HL-60 (cell line): ENCODE results near the gene MYO5C.

ENCODE experiments used
- DNase-seq, 2 experiments: peaks; one replicate each; pipeline ENCODE4 v3.0.0-alpha.2; 2010 to 2020; ENCODE audit warnings: low read depth in 1 of 2, low spot score in 1 of 2
- H3K27ac ChIP-seq: fragments of 250-450 bp; sonication (Bioruptor Pico); replicated peaks from 2 replicates; pipeline ENCODE4 v1.5.1; 2020; ENCODE audit warnings: mild to moderate bottlenecking, moderate library complexity
- H3K27me3 ChIP-seq: fragments of 250-450 bp; sonication (Bioruptor Pico); 2 replicates; pipeline ENCODE4 v1.5.1; 2021; ENCODE audit warnings: mild to moderate bottlenecking, moderate library complexity; ENCODE audit not compliant: insufficient read depth, poor library complexity, severe bottlenecking
- H3K4me3 ChIP-seq: replicated peaks from 2 replicates; pipeline ENCODE4 v1.5.1; 2011; ENCODE audit warnings: mild to moderate bottlenecking, control low read depth, low read length; ENCODE audit not compliant: insufficient read depth
- GABPA ChIP-seq: IDR thresholded peaks from 2 replicates; pipeline ENCODE4 v1.6.1; 2012; ENCODE audit warnings: low read depth
- POLR2AphosphoS5 ChIP-seq: IDR thresholded peaks from 2 replicates; pipeline ENCODE4 v1.6.1; 2012; ENCODE audit warnings: low read depth
- SPI1 ChIP-seq: IDR thresholded peaks from 2 replicates; pipeline ENCODE4 v1.6.1; 2012; ENCODE audit warnings: low read depth, mild to moderate bottlenecking, borderline replicate concordance
- TF ChIP-seq, protein P1 (sequence below): IDR thresholded peaks from one replicate; pipeline ENCODE4 v1.5.1; 2011; ENCODE audit warnings: low read length, control low read depth, inconsistent platforms; ENCODE audit not compliant: insufficient read depth
- TF ChIP-seq, protein P2 (sequence below): IDR thresholded peaks from 2 replicates; pipeline ENCODE4 v1.6.1; 2012; ENCODE audit warnings: low read depth; ENCODE audit not compliant: insufficient replicate concordance

MYO5C gene

DNA sequence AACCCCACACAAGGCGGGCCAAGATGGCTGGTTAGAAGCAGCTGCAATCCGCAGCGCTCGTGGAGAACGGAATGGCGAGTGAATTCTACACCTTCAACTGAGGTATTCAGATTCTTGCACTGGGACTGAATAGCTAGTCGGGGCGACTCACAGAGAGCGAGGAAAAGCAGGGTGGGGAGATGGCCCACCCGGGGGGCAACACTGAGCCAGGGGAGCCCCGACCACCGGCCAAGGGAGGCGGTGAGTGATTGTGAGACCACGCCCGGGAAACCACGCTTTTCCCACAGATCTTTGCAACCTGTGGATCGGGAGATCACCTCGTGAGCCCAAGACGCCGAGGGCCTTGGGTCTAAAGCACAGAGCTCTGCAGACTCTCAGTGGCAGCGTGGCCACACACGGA lies 132.7 kb downstream of the MYO5C start:
- TF ChIP-seq, protein P1, sequence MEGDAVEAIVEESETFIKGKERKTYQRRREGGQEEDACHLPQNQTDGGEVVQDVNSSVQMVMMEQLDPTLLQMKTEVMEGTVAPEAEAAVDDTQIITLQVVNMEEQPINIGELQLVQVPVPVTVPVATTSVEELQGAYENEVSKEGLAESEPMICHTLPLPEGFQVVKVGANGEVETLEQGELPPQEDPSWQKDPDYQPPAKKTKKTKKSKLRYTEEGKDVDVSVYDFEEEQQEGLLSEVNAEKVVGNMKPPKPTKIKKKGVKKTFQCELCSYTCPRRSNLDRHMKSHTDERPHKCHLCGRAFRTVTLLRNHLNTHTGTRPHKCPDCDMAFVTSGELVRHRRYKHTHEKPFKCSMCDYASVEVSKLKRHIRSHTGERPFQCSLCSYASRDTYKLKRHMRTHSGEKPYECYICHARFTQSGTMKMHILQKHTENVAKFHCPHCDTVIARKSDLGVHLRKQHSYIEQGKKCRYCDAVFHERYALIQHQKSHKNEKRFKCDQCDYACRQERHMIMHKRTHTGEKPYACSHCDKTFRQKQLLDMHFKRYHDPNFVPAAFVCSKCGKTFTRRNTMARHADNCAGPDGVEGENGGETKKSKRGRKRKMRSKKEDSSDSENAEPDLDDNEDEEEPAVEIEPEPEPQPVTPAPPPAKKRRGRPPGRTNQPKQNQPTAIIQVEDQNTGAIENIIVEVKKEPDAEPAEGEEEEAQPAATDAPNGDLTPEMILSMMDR: no peak
- TF ChIP-seq, protein P2, sequence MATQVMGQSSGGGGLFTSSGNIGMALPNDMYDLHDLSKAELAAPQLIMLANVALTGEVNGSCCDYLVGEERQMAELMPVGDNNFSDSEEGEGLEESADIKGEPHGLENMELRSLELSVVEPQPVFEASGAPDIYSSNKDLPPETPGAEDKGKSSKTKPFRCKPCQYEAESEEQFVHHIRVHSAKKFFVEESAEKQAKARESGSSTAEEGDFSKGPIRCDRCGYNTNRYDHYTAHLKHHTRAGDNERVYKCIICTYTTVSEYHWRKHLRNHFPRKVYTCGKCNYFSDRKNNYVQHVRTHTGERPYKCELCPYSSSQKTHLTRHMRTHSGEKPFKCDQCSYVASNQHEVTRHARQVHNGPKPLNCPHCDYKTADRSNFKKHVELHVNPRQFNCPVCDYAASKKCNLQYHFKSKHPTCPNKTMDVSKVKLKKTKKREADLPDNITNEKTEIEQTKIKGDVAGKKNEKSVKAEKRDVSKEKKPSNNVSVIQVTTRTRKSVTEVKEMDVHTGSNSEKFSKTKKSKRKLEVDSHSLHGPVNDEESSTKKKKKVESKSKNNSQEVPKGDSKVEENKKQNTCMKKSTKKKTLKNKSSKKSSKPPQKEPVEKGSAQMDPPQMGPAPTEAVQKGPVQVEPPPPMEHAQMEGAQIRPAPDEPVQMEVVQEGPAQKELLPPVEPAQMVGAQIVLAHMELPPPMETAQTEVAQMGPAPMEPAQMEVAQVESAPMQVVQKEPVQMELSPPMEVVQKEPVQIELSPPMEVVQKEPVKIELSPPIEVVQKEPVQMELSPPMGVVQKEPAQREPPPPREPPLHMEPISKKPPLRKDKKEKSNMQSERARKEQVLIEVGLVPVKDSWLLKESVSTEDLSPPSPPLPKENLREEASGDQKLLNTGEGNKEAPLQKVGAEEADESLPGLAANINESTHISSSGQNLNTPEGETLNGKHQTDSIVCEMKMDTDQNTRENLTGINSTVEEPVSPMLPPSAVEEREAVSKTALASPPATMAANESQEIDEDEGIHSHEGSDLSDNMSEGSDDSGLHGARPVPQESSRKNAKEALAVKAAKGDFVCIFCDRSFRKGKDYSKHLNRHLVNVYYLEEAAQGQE: no peak
- TF ChIP-seq SPI1 (no peak), GABPA (no peak), POLR2AphosphoS5 (no peak)
- Histone ChIP-seq H3K27me3 (no peaks in the 10 kb centered on the region), H3K4me3 (no peak overlapping the region)

DNA sequence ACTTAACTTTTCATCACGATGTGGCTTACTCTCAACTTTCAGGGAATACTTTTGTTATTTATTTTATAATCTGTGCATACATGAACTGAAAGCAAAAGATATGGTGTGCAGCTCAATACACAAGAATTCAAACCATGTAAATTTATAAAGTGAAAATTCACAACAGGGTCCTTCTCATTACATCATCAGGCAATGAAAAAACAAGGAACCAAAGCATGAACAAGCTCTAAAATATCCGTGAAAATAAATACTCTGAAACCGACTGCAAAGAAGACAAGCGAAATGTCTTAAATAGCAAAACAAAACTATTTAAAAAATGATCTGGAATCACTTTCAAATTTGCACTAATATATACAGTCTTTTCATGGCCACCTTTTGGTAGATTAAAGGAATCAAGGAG lies 133.3 kb downstream of the MYO5C start:
- Histone ChIP-seq H3K27ac (no peak overlapping the region), H3K4me3 (no peak overlapping the region)
- TF ChIP-seq, protein P1: no peak
- TF ChIP-seq SPI1 (no peak), GABPA (no peak), POLR2AphosphoS5 (no peak)
- TF ChIP-seq, protein P2: no peak

More for the DNA sequence above, 132.7 kb downstream of the MYO5C start:
- DNase-seq: no peak
- H3K27ac ChIP-seq: no peak overlapping the region

DNA sequence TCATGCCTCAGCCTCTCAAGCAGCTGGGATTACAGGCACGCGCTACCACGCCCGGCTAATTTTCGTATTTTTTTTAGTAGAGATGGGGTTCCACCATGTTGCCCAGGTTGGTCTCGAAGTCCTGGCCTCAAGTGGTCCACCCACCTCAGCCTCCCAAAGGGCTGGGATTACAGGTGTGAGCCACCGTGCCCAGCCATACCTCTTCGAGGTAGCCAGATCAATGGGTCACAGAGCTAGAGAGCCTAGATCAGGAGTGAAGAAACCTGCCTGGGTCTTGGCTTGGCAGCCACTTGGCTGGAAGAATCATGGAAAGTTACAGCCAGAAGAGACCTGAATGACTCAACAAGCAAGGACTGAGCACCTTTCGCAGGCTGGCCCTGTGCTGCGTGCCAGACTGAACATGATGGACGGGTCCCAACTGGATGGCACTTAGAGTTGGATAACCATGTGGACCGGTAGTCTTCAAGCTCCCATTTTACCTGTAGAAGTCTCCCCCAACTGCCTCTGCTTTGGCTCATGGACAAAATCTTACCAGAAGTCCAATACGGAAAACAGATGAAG lies 134.1 kb downstream of the MYO5C start:
- DNase-seq: no peak
- Histone ChIP-seq H3K4me3 (no peak overlapping the region), H3K27ac (no peak overlapping the region), H3K27me3 (no peaks in the 10 kb centered on the region)
- TF ChIP-seq GABPA (no peak), POLR2AphosphoS5 (no peak), SPI1 (no peak)
- TF ChIP-seq, protein P1: no peak
- TF ChIP-seq, protein P2: no peak

More for the DNA sequence above, 133.3 kb downstream of the MYO5C start:
- no peak for DNase-seq
- no peaks in the 10 kb centered on the region for H3K27me3 ChIP-seq
